ENCODE measurements around the gene ARHGAP22. TPM values are rescaled to one million over a fixed set of nuclear protein-coding genes. Genes with fewer than 3 reads are reported as not detected.

The ARHGAP22 gene
- polyA plus RNA-seq, 1 of the 3 experiments (the other 2 are of a cell fraction): 12.4 TPM

GRCh38 chr10:48514916-48515315 is 90.0 kb downstream of the ARHGAP22 start:
- 74% methylated on average over 1 of the region's 1 CpG for WGBS (ENCODE audit: low lambda C conversion rate)
- CTCF ChIA-PET: interaction anchor here (1.5 kb wide), 1 partner anchor 9 kb away, joined by 5 read pairs; no protein-coding TSS in a partner anchor
- H3K79me2 ChIP-seq (ENCODE audit: insufficient read depth): peaks cover 98% of the 10 kb centered on the region

More at GRCh38 chr10:48514916-48515315, 90.0 kb downstream of the ARHGAP22 start:
- POLR2A ChIA-PET: no interaction called here
- TF ChIP-seq, protein P1, sequence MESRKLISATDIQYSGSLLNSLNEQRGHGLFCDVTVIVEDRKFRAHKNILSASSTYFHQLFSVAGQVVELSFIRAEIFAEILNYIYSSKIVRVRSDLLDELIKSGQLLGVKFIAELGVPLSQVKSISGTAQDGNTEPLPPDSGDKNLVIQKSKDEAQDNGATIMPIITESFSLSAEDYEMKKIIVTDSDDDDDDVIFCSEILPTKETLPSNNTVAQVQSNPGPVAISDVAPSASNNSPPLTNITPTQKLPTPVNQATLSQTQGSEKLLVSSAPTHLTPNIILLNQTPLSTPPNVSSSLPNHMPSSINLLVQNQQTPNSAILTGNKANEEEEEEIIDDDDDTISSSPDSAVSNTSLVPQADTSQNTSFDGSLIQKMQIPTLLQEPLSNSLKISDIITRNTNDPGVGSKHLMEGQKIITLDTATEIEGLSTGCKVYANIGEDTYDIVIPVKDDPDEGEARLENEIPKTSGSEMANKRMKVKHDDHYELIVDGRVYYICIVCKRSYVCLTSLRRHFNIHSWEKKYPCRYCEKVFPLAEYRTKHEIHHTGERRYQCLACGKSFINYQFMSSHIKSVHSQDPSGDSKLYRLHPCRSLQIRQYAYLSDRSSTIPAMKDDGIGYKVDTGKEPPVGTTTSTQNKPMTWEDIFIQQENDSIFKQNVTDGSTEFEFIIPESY (IDR thresholded peaks at IDR 0.05; ENCODE audit: borderline replicate concordance, low read depth): no peak
- no peak for TF ChIP-seq REST (IDR thresholded peaks at IDR 0.05; ENCODE audit: low read depth, low read length)
- TF ChIP-seq CHD2 (IDR thresholded peaks at IDR 0.05; ENCODE audit: low read length, partially characterized antibody): no peak
- TF ChIP-seq GATA2 (CRISPR knock-in tag; IDR thresholded peaks at IDR 0.05): no peak
- no peak for TF ChIP-seq RFX5 (IDR thresholded peaks at IDR 0.05; ENCODE audit: low read length)
- no peak for TF ChIP-seq SIN3A (IDR thresholded peaks at IDR 0.05; ENCODE audit: borderline replicate concordance, low read depth, low read length)
- TF ChIP-seq ELF1 (IDR thresholded peaks at IDR 0.05): no peak
- no peak for TF ChIP-seq RAD21 (IDR thresholded peaks at IDR 0.05; ENCODE audit: low read length)
- no peak for TF ChIP-seq GABPA (IDR thresholded peaks at IDR 0.05; ENCODE audit: low read depth)
- TF ChIP-seq EZH2phosphoT487 (IDR thresholded peaks at IDR 0.05; ENCODE audit: borderline replicate concordance, low read depth): no peak
- TF ChIP-seq EP300 (IDR thresholded peaks at IDR 0.05; ENCODE audit: borderline replicate concordance in 1 of 2, low read depth in 1 of 2, low read length in 1 of 2): no peak
- TF ChIP-seq RXRA (IDR thresholded peaks at IDR 0.05; ENCODE audit: borderline replicate concordance, low read depth): no peak
- TF ChIP-seq SMC3 (IDR thresholded peaks at IDR 0.05; ENCODE audit: low read depth, low read length): no peak
- no peak for TF ChIP-seq MEF2A (IDR thresholded peaks at IDR 0.05; ENCODE audit: borderline replicate concordance, low read depth)
- Histone ChIP-seq H3K27ac (ENCODE audit: low read depth in 2 of 2, low read length in 1 of 2) (no peak overlapping the region), H4K20me1 (ENCODE audit: insufficient read depth) (peaks cover 30% of the 10 kb centered on the region), H3K4me3 (ENCODE audit: low read depth in 2 of 2, low read length in 1 of 2) (no peak overlapping the region), H3K9me2 (no peaks in the 10 kb centered on the region), H3K36me3 (replicated peaks in 1 of 2; ENCODE audit: control insufficient read depth in 1 of 2, insufficient read depth in 2 of 2, low read length in 1 of 2) (peaks cover 0 to 48% of the 10 kb centered on the region in 2 experiments), H3K27me3 (ENCODE audit: insufficient read depth) (no peaks in the 10 kb centered on the region), H3K4me2 (no peak overlapping the region), H2AFZ (ENCODE audit: low read depth) (no peak overlapping the region), H3F3A (replicated peaks; ENCODE audit: insufficient read depth) (peaks cover 9% of the 10 kb centered on the region), H3K4me1 (ENCODE audit: control insufficient read depth in 1 of 2, insufficient read depth in 2 of 2, low read depth in 1 of 2, low read length in 1 of 2) (peaks cover 0 to 13% of the 10 kb centered on the region in 2 experiments; a peak in 1 of 4 replicates), H3K9ac (no peak overlapping the region), H3K9me3 (peaks cover 20% of the 10 kb centered on the region)
- no peak for DNase-seq
